Keratinocyte (primary cell): ENCODE results near the gene ARMC3. TPM values are rescaled to one million over a fixed set of nuclear protein-coding genes. Genes with fewer than 3 reads are reported as not detected.

ENCODE experiments used
- DNase-seq: peaks from one replicate; pipeline ENCODE4 v3.0.0-alpha.2; 2011; ENCODE audit warnings: low read depth, missing footprints, low spot score
- FAIRE-seq: peaks from 2 replicates; lab custom pipeline; 2011; peaks lifted over from hg19 to GRCh38; lab: Jason Lieb, UNC
- H2AFZ ChIP-seq: 2 replicates; pipeline ENCODE4 v1.6.0; 2012; ENCODE audit warnings: low read length, control low read depth, inconsistent platforms; ENCODE audit not compliant: control insufficient read depth
- H3K27ac ChIP-seq: 2 replicates; pipeline ENCODE4 v1.5.1; 2011; ENCODE audit warnings: low read length; ENCODE audit not compliant: control insufficient read depth, insufficient read depth
- H3K27me3 ChIP-seq: 3 replicates; pipeline ENCODE4 v1.6.0; 2011; ENCODE audit warnings: low read length; ENCODE audit not compliant: control insufficient read depth, insufficient read depth; ENCODE audit errors: extremely low read depth
- H3K36me3 ChIP-seq, 2 experiments: 2 replicates in 1 of 2; 3 replicates in 1 of 2; pipeline ENCODE4 v1.5.1; 2011; ENCODE audit warnings: low read length in 2 of 2, mild to moderate bottlenecking in 1 of 2; ENCODE audit not compliant: control insufficient read depth in 2 of 2, insufficient read depth in 2 of 2; ENCODE audit errors: extremely low read depth in 1 of 2
- H3K4me1 ChIP-seq: 3 replicates; pipeline ENCODE4 v1.5.1; 2011; ENCODE audit warnings: low read length; ENCODE audit not compliant: control insufficient read depth, insufficient read depth; ENCODE audit errors: extremely low read depth
- H3K4me2 ChIP-seq: 3 replicates; pipeline ENCODE4 v1.6.0; 2011; ENCODE audit warnings: low read depth, low read length; ENCODE audit not compliant: control insufficient read depth, insufficient read depth; ENCODE audit errors: extremely low read depth
- H3K4me3 ChIP-seq, 3 experiments: fragments of 200-600 bp in 1 of 3; sonication (generic) in 1 of 3; 2 replicates in 2 of 3; 3 replicates in 1 of 3; pipeline ENCODE4 v1.5.1; 2011 to 2016; ENCODE audit warnings: low read length in 3 of 3, mild to moderate bottlenecking in 3 of 3, control low read depth in 2 of 3, inconsistent platforms in 1 of 3, low read depth in 1 of 3, mixed read lengths in 1 of 3, mixed run types in 1 of 3, moderate library complexity in 1 of 3; ENCODE audit not compliant: control insufficient read depth in 2 of 3, insufficient read depth in 2 of 3; ENCODE audit errors: extremely low read depth in 1 of 3
- H3K79me2 ChIP-seq: 2 replicates; pipeline ENCODE4 v1.6.0; 2012; ENCODE audit warnings: low read length; ENCODE audit not compliant: control insufficient read depth, insufficient read depth
- H3K9ac ChIP-seq: 3 replicates; pipeline ENCODE4 v1.6.0; 2011; ENCODE audit warnings: low read length; ENCODE audit not compliant: control insufficient read depth, insufficient read depth; ENCODE audit errors: extremely low read depth
- H3K9me1 ChIP-seq: 3 replicates; pipeline ENCODE4 v1.6.0; 2011; ENCODE audit warnings: low read length; ENCODE audit not compliant: control insufficient read depth, insufficient read depth; ENCODE audit errors: extremely low read depth
- H3K9me3 ChIP-seq: 2 replicates; pipeline ENCODE4 v1.5.1; 2012; ENCODE audit warnings: low read depth, low read length; ENCODE audit not compliant: control insufficient read depth
- H4K20me1 ChIP-seq: 3 replicates; pipeline ENCODE4 v1.6.0; 2011; ENCODE audit warnings: low read length; ENCODE audit not compliant: control insufficient read depth, insufficient read depth; ENCODE audit errors: extremely low read depth
- EZH2 ChIP-seq: IDR thresholded peaks from one replicate; pipeline ENCODE4 v1.6.1; 2012; ENCODE audit warnings: inconsistent platforms, mild to moderate bottlenecking, low read length, moderate library complexity
- dilution Hi-C: fragments of 300-500 bp; cut with MboI; formaldehyde crosslinking; loops from one replicate; pipeline ENCODE4 v1.7.0; 2020; ENCODE audit warnings: low sequenced_read_pairs; ENCODE audit not compliant: extremely low pct_ligation_motif_present
- polyA plus RNA-seq, 5 experiments: library from polyadenylated mRNA; depleted of rRNA in 3 of 5; stranded (reverse) in 3 of 5; stranded (forward) in 1 of 5; unstranded in 1 of 5; fragments of >200 nt; gene quantifications; 1 replicate in 1 of 5; 2 replicates in 3 of 5; 3 replicates in 1 of 5; pipeline versions ENCODE4 v1.2.1 to v1.2.3, GENCODE V29; 2011 to 2012; ENCODE audit warnings: missing spikeins in 2 of 5, low read depth in 1 of 5, low replicate concordance in 1 of 5
- TF ChIP-seq, protein P1 (sequence below), 3 experiments: IDR thresholded peaks in 1 of 3; conservative IDR thresholded peaks in 1 of 3; optimal IDR thresholded peaks in 1 of 3; 2 replicates in 2 of 3; 3 replicates in 1 of 3; pipeline versions ENCODE3 to v1.5.1; 2011; ENCODE audit warnings: low read length in 3 of 3, mild to moderate bottlenecking in 3 of 3, moderate library complexity in 2 of 3, control low read depth in 1 of 3, inconsistent platforms in 1 of 3; ENCODE audit not compliant: insufficient read depth in 2 of 3; ENCODE audit errors: extremely low read depth in 1 of 3

The ARMC3 gene
- polyA plus RNA-seq, 1 donor (not counting 4 experiments of a cell fraction or from before 2014, with no cell fraction given), result not detected

DNA sequence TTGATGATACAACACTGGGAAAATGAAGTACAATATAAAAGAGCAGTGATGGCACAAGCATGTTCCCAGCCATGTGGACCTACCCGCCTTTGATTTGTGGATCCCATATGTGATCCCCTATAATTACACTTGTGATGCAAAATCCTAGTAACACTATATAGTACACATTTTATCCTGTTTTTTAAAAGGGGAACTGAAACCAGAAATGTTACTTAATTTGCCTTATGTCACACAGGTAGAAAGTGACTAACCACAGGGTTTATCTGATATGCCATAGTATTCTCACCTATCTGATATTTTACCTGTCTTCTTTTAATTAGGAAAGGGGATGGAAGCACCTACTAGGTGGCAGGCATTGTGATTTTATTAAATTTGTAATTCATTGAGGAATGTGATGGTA, 35.0 kb downstream of the ARMC3 start:
- no peak overlapping the region for H3K4me2 ChIP-seq
- no peak overlapping the region for H3K9ac ChIP-seq
- H2AFZ ChIP-seq, result no peak overlapping the region
- no peaks in the 10 kb centered on the region for H3K4me1 ChIP-seq
- H3K27me3 ChIP-seq, result no peaks in the 10 kb centered on the region
- no peaks in the 10 kb centered on the region for H4K20me1 ChIP-seq
- H3K27ac ChIP-seq, result no peak overlapping the region
- no peak overlapping the region for H3K4me3 ChIP-seq
- dilution Hi-C loops, result no loop called here
- no peaks in the 10 kb centered on the region for H3K9me1 ChIP-seq
- H3K9me3 ChIP-seq, result no peaks in the 10 kb centered on the region
- no peaks in the 10 kb centered on the region for H3K36me3 ChIP-seq
- H3K79me2 ChIP-seq, result no peaks in the 10 kb centered on the region
- TF ChIP-seq, protein P1, sequence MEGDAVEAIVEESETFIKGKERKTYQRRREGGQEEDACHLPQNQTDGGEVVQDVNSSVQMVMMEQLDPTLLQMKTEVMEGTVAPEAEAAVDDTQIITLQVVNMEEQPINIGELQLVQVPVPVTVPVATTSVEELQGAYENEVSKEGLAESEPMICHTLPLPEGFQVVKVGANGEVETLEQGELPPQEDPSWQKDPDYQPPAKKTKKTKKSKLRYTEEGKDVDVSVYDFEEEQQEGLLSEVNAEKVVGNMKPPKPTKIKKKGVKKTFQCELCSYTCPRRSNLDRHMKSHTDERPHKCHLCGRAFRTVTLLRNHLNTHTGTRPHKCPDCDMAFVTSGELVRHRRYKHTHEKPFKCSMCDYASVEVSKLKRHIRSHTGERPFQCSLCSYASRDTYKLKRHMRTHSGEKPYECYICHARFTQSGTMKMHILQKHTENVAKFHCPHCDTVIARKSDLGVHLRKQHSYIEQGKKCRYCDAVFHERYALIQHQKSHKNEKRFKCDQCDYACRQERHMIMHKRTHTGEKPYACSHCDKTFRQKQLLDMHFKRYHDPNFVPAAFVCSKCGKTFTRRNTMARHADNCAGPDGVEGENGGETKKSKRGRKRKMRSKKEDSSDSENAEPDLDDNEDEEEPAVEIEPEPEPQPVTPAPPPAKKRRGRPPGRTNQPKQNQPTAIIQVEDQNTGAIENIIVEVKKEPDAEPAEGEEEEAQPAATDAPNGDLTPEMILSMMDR (optimal IDR thresholded peaks at IDR 0.05 in 1 of 3, IDR thresholded peaks at IDR 0.05 in 1 of 3, conservative IDR thresholded peaks at IDR 0.05 in 1 of 3; ENCODE audit: extremely low read depth in 1 of 3, insufficient read depth in 2 of 3, low read length in 3 of 3), result no peak
- DNase-seq (no peak), FAIRE-seq (no peak)

DNA sequence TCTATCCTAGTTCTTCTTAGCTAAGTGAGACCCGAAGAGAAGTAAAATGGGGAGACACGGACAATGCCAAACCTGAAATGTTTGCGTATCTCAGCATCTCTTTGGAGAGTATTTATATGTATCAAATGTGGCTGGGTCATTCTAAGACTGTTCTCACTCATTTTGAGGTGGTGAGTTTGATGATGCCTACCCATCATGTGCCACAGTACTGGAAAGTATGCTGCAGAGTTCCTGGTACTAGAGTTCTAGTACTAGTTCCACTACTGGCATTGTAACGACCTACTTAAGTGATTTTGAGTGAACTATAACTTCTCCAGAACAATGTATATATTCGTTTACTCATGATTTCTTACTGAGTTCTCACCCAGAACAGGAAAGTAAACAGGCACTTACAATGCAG, 41.9 kb downstream of the ARMC3 start:
- Histone ChIP-seq H3K4me1 (no peaks in the 10 kb centered on the region), H3K9me3 (no peaks in the 10 kb centered on the region), H3K9me1 (no peaks in the 10 kb centered on the region), H3K9ac (no peak overlapping the region), H3K4me2 (no peak overlapping the region), H3K36me3 (no peaks in the 10 kb centered on the region), H3K27ac (no peak overlapping the region), H3K27me3 (no peaks in the 10 kb centered on the region), H3K4me3 (no peak overlapping the region), H4K20me1 (no peaks in the 10 kb centered on the region), H2AFZ (no peak overlapping the region), H3K79me2 (no peaks in the 10 kb centered on the region)
- DNase-seq (no peak), FAIRE-seq (no peak)
- dilution Hi-C loops, result no loop called here
- TF ChIP-seq EZH2, result no peak
- TF ChIP-seq, protein P1 (optimal IDR thresholded peaks at IDR 0.05 in 1 of 3, IDR thresholded peaks at IDR 0.05 in 1 of 3, conservative IDR thresholded peaks at IDR 0.05 in 1 of 3; ENCODE audit: extremely low read depth in 1 of 3, insufficient read depth in 2 of 3, low read length in 3 of 3), result no peak
